Measurements from ENCODE around the gene GPR176.

GPR176 gene

GRCh38 chr15:39792025-39792843 is 127.8 kb downstream of the GPR176 start:
- TF ChIP-seq, protein P1, sequence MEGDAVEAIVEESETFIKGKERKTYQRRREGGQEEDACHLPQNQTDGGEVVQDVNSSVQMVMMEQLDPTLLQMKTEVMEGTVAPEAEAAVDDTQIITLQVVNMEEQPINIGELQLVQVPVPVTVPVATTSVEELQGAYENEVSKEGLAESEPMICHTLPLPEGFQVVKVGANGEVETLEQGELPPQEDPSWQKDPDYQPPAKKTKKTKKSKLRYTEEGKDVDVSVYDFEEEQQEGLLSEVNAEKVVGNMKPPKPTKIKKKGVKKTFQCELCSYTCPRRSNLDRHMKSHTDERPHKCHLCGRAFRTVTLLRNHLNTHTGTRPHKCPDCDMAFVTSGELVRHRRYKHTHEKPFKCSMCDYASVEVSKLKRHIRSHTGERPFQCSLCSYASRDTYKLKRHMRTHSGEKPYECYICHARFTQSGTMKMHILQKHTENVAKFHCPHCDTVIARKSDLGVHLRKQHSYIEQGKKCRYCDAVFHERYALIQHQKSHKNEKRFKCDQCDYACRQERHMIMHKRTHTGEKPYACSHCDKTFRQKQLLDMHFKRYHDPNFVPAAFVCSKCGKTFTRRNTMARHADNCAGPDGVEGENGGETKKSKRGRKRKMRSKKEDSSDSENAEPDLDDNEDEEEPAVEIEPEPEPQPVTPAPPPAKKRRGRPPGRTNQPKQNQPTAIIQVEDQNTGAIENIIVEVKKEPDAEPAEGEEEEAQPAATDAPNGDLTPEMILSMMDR (IDR thresholded peaks at IDR 0.05; ENCODE audit: control insufficient read depth, insufficient read depth, low read depth, low read length, missing control alignments), result no peak
- H3K4me3 ChIP-seq (ENCODE audit: control insufficient read depth, low read depth, low read length), result no peak overlapping the region
- no peak for DNase-seq (ENCODE audit: low read depth)

GRCh38 chr15:39789736-39790135 is 130.3 kb downstream of the GPR176 start:
- H3K4me3 ChIP-seq (ENCODE audit: control insufficient read depth, low read depth, low read length), result no peak overlapping the region
- DNase-seq (ENCODE audit: low read depth), result no peak
- TF ChIP-seq, protein P1 (IDR thresholded peaks at IDR 0.05; ENCODE audit: control insufficient read depth, insufficient read depth, low read depth, low read length, missing control alignments), result no peak

- no peak for DNase-seq (ENCODE audit: low read depth)
- TF ChIP-seq, protein P1 (IDR thresholded peaks at IDR 0.05; ENCODE audit: control insufficient read depth, insufficient read depth, low read depth, low read length, missing control alignments), result no peak
- H3K4me3 ChIP-seq (ENCODE audit: control insufficient read depth, low read depth, low read length), result no peak overlapping the region
These were observed 131.1 kb downstream of the GPR176 start for GRCh38 chr15:39788800-39789565.

GRCh38 chr15:39788108-39788507 is 132.0 kb downstream of the GPR176 start:
- TF ChIP-seq, protein P1 (IDR thresholded peaks at IDR 0.05; ENCODE audit: control insufficient read depth, insufficient read depth, low read depth, low read length, missing control alignments), result no peak
- DNase-seq (ENCODE audit: low read depth), result no peak

GRCh38 chr15:39787479-39787878 is 132.6 kb downstream of the GPR176 start:
- no peak for DNase-seq (ENCODE audit: low read depth)
- TF ChIP-seq, protein P1 (IDR thresholded peaks at IDR 0.05; ENCODE audit: control insufficient read depth, insufficient read depth, low read depth, low read length, missing control alignments), result no peak
- H3K4me3 ChIP-seq (ENCODE audit: control insufficient read depth, low read depth, low read length), result no peak overlapping the region

More at GRCh38 chr15:39788108-39788507, 132.0 kb downstream of the GPR176 start:
- H3K4me3 ChIP-seq (ENCODE audit: control insufficient read depth, low read depth, low read length), result no peak overlapping the region

GRCh38 chr15:39786447-39787056 is 133.5 kb downstream of the GPR176 start:
- no peak overlapping the region for H3K4me3 ChIP-seq (ENCODE audit: control insufficient read depth, low read depth, low read length)
- DNase-seq (ENCODE audit: low read depth), result no peak
- TF ChIP-seq, protein P1 (IDR thresholded peaks at IDR 0.05; ENCODE audit: control insufficient read depth, insufficient read depth, low read depth, low read length, missing control alignments), result peak; percentile 52

All from AG09309 (cell line).